Measurements from ENCODE around the gene EIF3B.
"Not testable (repeated sequence)": the region's sequence is repeated elsewhere in the genome, so short reads cannot be mapped to it uniquely, and the experiment has no call there.

The EIF3B gene

DNA sequence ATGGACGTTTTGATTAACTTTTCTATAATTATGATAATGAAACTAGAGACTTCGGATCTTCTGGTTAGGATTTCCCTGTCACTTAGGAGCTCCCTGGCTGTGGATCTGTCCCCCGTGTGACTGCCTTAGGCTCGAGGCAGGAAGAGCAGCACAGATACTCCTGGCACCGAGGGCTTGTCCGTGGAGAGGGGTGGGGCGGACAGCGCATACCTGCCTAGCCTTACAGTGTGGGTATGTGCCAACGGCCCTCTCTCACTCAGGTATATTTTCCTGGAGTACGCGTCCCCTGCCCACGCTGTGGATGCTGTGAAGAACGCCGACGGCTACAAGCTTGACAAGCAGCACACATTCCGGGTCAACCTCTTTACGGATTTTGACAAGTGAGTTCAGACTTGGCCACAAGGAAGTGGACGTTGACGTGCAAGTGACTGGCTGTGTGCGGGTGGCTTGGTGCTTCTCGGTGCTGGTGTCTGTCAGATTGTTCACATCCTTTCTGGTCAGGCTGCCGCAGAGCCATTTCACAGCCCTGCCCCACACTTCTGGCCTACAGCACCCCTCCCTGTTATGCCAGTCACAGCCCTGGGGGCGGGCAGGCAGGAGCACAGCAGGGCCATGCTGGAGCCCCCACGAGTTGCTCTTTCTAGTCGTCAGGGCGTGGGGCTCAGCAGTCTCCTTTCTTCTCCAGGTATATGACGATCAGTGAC is 7.9 kb downstream of the EIF3B start:
- no peaks in the 10 kb centered on the region for H3K9me3 ChIP-seq (ENCODE audit: control insufficient read depth, insufficient read depth, low read length)
- no peak overlapping the region for H3K4me3 ChIP-seq (ENCODE audit: low read depth, low read length)
- H3K4me1 ChIP-seq (ENCODE audit: control insufficient read depth, insufficient read depth, low read length), result no peaks in the 10 kb centered on the region
- H3K9ac ChIP-seq (ENCODE audit: low read depth, low read length), result no peak overlapping the region
- peaks cover 93% of the 10 kb centered on the region for H3K36me3 ChIP-seq (ENCODE audit: control insufficient read depth, insufficient read depth, low read length)
- no peak overlapping the region for H3K27ac ChIP-seq (ENCODE audit: low read depth, low read length)
- H3K27me3 ChIP-seq (ENCODE audit: control insufficient read depth, insufficient read depth, low read length), result no peaks in the 10 kb centered on the region

- Histone ChIP-seq H3K4me3 (ENCODE audit: low read depth, low read length) (no peak overlapping the region), H3K9ac (ENCODE audit: low read depth, low read length) (no peak overlapping the region), H3K9me3 (ENCODE audit: control insufficient read depth, insufficient read depth, low read length) (no peaks in the 10 kb centered on the region), H3K4me1 (ENCODE audit: control insufficient read depth, insufficient read depth, low read length) (no peaks in the 10 kb centered on the region), H3K27me3 (ENCODE audit: control insufficient read depth, insufficient read depth, low read length) (no peaks in the 10 kb centered on the region), H3K36me3 (ENCODE audit: control insufficient read depth, insufficient read depth, low read length) (peaks cover 100% of the 10 kb centered on the region), H3K27ac (ENCODE audit: low read depth, low read length) (no peak overlapping the region)
Measured at GRCh38 chr7:2369139-2369538, 14.5 kb downstream of the EIF3B start.

DNA sequence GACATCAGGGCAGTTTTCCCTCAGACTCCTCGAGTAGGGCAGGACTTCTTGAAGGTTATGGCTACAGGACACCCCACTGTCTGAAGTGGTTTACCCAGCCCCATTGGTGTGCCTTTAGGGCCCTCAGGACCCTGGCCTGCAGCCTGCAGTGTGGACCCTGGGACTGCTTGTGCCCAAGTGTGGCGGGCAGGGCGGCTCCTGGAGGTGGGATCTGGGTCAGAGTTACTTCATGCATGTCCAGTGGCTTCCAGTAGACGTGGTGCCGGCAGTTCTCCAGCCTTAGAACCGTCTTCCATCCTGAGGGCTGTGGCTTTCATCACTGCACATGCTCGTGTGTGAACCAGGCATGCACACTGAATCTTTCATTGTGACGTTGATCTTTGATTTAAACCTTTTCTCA is 16.7 kb downstream of the EIF3B start:
- no peak overlapping the region for H3K4me3 ChIP-seq (ENCODE audit: low read depth, low read length)
- H3K4me1 ChIP-seq (ENCODE audit: control insufficient read depth, insufficient read depth, low read length), result no peaks in the 10 kb centered on the region
- no peak overlapping the region for H3K9ac ChIP-seq (ENCODE audit: low read depth, low read length)
- H3K27me3 ChIP-seq (ENCODE audit: control insufficient read depth, insufficient read depth, low read length), result no peaks in the 10 kb centered on the region
- no peaks in the 10 kb centered on the region for H3K9me3 ChIP-seq (ENCODE audit: control insufficient read depth, insufficient read depth, low read length)
- peaks cover 100% of the 10 kb centered on the region for H3K36me3 ChIP-seq (ENCODE audit: control insufficient read depth, insufficient read depth, low read length)
- H3K27ac ChIP-seq (ENCODE audit: low read depth, low read length), result no peak overlapping the region

GRCh38 chr7:2372724-2373123 is 18.1 kb downstream of the EIF3B start:
- no peak overlapping the region for H3K9ac ChIP-seq (ENCODE audit: low read depth, low read length)
- no peak overlapping the region for H3K27ac ChIP-seq (ENCODE audit: low read depth, low read length)
- H3K4me1 ChIP-seq (ENCODE audit: control insufficient read depth, insufficient read depth, low read length), result no peaks in the 10 kb centered on the region
- H3K9me3 ChIP-seq (ENCODE audit: control insufficient read depth, insufficient read depth, low read length), result no peaks in the 10 kb centered on the region
- H3K27me3 ChIP-seq (ENCODE audit: control insufficient read depth, insufficient read depth, low read length), result no peaks in the 10 kb centered on the region
- peaks cover 97% of the 10 kb centered on the region for H3K36me3 ChIP-seq (ENCODE audit: control insufficient read depth, insufficient read depth, low read length)
- no peak overlapping the region for H3K4me3 ChIP-seq (ENCODE audit: low read depth, low read length)

- no peak overlapping the region for H3K27ac ChIP-seq (ENCODE audit: low read depth, low read length)
- H3K4me3 ChIP-seq (ENCODE audit: low read depth, low read length), result no peak overlapping the region
- H3K36me3 ChIP-seq (ENCODE audit: control insufficient read depth, insufficient read depth, low read length), result peaks cover 95% of the 10 kb centered on the region
- no peaks in the 10 kb centered on the region for H3K4me1 ChIP-seq (ENCODE audit: control insufficient read depth, insufficient read depth, low read length)
- no peaks in the 10 kb centered on the region for H3K9me3 ChIP-seq (ENCODE audit: control insufficient read depth, insufficient read depth, low read length)
- no peak overlapping the region for H3K9ac ChIP-seq (ENCODE audit: low read depth, low read length)
- no peaks in the 10 kb centered on the region for H3K27me3 ChIP-seq (ENCODE audit: control insufficient read depth, insufficient read depth, low read length)
Measured at GRCh38 chr7:2373124-2373556, 18.5 kb downstream of the EIF3B start.

- Histone ChIP-seq H3K4me3 (ENCODE audit: low read depth, low read length) (no peak overlapping the region), H3K9ac (ENCODE audit: low read depth, low read length) (no peak overlapping the region), H3K36me3 (ENCODE audit: control insufficient read depth, insufficient read depth, low read length) (peaks cover 95% of the 10 kb centered on the region), H3K27me3 (ENCODE audit: control insufficient read depth, insufficient read depth, low read length) (no peaks in the 10 kb centered on the region), H3K4me1 (ENCODE audit: control insufficient read depth, insufficient read depth, low read length) (no peaks in the 10 kb centered on the region), H3K9me3 (ENCODE audit: control insufficient read depth, insufficient read depth, low read length) (no peaks in the 10 kb centered on the region), H3K27ac (ENCODE audit: low read depth, low read length) (no peak overlapping the region)
Measured at GRCh38 chr7:2373646-2374045, 19.0 kb downstream of the EIF3B start.

- Histone ChIP-seq H3K9ac (ENCODE audit: low read depth, low read length) (no peak overlapping the region), H3K27me3 (ENCODE audit: control insufficient read depth, insufficient read depth, low read length) (no peaks in the 10 kb centered on the region), H3K27ac (ENCODE audit: low read depth, low read length) (no peak overlapping the region), H3K36me3 (ENCODE audit: control insufficient read depth, insufficient read depth, low read length) (peaks cover 95% of the 10 kb centered on the region), H3K4me1 (ENCODE audit: control insufficient read depth, insufficient read depth, low read length) (no peaks in the 10 kb centered on the region), H3K9me3 (ENCODE audit: control insufficient read depth, insufficient read depth, low read length) (no peaks in the 10 kb centered on the region), H3K4me3 (ENCODE audit: low read depth, low read length) (no peak overlapping the region)
Measured at GRCh38 chr7:2374401-2374800, 19.8 kb downstream of the EIF3B start.

DNA sequence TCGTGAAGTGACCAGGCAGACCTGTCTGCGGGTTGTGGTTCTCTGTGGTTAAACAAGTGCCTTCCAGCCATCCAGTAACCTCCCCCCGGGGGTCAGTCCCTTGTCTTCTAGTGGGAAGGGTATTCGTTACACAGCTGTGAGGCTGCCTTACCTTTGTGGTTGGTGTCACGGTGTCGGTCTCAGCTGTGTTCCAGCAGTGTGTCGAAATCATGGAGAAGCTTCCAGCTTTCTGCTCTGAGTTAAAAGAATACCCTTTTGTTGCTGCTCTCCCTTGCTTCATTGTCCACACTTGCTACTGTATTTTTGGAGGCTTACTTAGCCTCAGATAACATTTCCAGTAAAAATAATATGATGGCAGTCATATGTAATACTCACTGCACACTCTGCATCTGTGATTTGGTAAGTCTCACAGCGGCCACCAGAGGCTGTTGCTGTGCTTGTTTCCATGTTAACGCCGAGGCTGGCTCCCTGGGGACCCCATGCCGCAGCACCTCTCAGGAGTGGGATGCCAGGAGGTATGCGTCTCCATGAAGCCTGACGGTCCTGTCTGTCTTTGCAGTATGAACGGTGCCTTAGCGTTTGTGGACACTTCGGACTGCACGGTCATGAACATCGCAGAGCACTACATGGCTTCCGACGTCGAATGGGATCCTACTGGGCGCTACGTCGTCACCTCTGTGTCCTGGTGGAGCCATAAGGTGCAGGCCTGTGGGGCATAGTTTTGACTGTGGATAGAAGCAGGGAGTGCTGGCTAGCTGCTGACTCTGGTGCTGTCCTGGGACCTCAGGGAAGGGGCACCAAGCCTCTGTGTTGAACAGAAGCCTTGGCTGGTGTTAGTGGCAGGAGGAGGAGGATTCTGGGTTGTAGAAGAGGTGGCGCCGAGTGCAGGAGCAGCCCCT is 20.5 kb downstream of the EIF3B start:
- Histone ChIP-seq H3K9me3 (ENCODE audit: control insufficient read depth, insufficient read depth, low read length) (no peaks in the 10 kb centered on the region), H3K27ac (ENCODE audit: low read depth, low read length) (no peak overlapping the region), H3K9ac (ENCODE audit: low read depth, low read length) (no peak overlapping the region), H3K4me3 (ENCODE audit: low read depth, low read length) (no peak overlapping the region), H3K36me3 (ENCODE audit: control insufficient read depth, insufficient read depth, low read length) (peaks cover 95% of the 10 kb centered on the region), H3K27me3 (ENCODE audit: control insufficient read depth, insufficient read depth, low read length) (no peaks in the 10 kb centered on the region), H3K4me1 (ENCODE audit: control insufficient read depth, insufficient read depth, low read length) (no peaks in the 10 kb centered on the region)

GRCh38 chr7:2376351-2377154 is 21.9 kb downstream of the EIF3B start:
- Histone ChIP-seq H3K4me1 (ENCODE audit: control insufficient read depth, insufficient read depth, low read length) (no peaks in the 10 kb centered on the region), H3K9ac (ENCODE audit: low read depth, low read length) (no peak overlapping the region), H3K27ac (ENCODE audit: low read depth, low read length) (no peak overlapping the region), H3K9me3 (ENCODE audit: control insufficient read depth, insufficient read depth, low read length) (no peaks in the 10 kb centered on the region), H3K27me3 (ENCODE audit: control insufficient read depth, insufficient read depth, low read length) (no peaks in the 10 kb centered on the region), H3K4me3 (ENCODE audit: low read depth, low read length) (no peak overlapping the region), H3K36me3 (ENCODE audit: control insufficient read depth, insufficient read depth, low read length) (peaks cover 95% of the 10 kb centered on the region)

- H3K4me3 ChIP-seq (ENCODE audit: low read depth, low read length); H3K9ac ChIP-seq (ENCODE audit: low read depth, low read length); H3K9me3 ChIP-seq (ENCODE audit: control insufficient read depth, insufficient read depth, low read length); H3K27me3 ChIP-seq (ENCODE audit: control insufficient read depth, insufficient read depth, low read length); H3K4me1 ChIP-seq (ENCODE audit: control insufficient read depth, insufficient read depth, low read length); H3K27ac ChIP-seq (ENCODE audit: low read depth, low read length): not testable (repeated sequence)
- peaks cover 94% of the 10 kb centered on the region for H3K36me3 ChIP-seq (ENCODE audit: control insufficient read depth, insufficient read depth, low read length)
Measured at GRCh38 chr7:2377492-2377891, 22.9 kb downstream of the EIF3B start.

Measured in HUES48 (cell line).